ENCODE data around the gene NCAPH2. TPM values are rescaled to one million over a fixed set of nuclear protein-coding genes. Genes with fewer than 3 reads are reported as not detected.

Gene NCAPH2
- total and polyA plus RNA-seq, 2 of the 8 experiments (the other 6 are each of a cell fraction or from before 2014, with no cell fraction given) = 62.2 to 81.6 TPM

DNA sequence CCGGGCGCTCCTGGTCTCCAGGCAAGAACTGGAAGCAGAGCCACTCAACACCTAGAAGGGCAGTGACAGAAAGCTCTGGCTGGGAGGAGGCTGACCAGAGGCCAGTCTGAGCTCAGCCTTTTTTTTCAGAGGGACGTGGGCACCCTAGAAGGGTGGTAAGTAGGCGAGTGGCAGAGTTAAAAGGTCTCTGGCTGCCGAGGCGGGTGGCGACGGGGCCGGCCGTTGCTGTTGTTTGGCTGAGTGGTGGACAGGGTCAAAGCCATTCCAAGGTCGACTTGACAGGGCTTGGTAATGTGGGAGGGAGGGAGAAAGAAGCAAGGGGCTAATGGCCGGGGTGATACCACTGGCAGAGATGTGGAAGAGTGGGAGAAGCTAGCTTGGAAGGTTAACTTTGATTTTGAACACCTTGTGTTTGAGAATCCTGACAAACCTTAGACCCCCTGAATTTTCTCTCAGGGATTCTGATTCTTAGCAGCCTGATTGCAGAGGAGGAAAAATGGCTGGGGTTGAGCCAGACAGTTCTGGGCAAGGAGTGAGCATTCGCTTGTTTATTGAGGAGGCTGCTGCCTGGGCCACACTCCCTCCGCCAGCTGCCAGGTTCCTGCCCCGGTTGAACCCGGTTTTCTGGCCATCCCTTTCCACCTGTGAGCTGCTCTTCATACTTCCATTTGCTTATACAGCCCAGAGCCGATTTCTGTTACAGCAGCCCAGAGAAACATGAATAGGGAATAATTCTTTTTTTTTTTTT, 55.6 kb downstream of the NCAPH2 start (continued):
- no peak for TF ChIP-seq SIX5 (IDR thresholded peaks at IDR 0.05; ENCODE audit: low read depth, low read length)
- TF ChIP-seq BRCA1 (IDR thresholded peaks at IDR 0.05; ENCODE audit: low read depth, low read length) = no peak
- TF ChIP-seq CBX8 (IDR thresholded peaks at IDR 0.05; ENCODE audit: borderline replicate concordance, low read depth, low read length) = no peak
- TF ChIP-seq BACH1 (IDR thresholded peaks at IDR 0.05; ENCODE audit: low read length) = no peak
- TF ChIP-seq KDM5A (IDR thresholded peaks at IDR 0.05; ENCODE audit: low read length) = no peak
- no peak for TF ChIP-seq JUN (IDR thresholded peaks at IDR 0.05; ENCODE audit: low read depth, low read length)

Measured in H1 (cell line).